Fibroblast of skin of right biceps (primary cell): Measurements from ENCODE around the gene KRT24.

ENCODE experiments used
- DNase-seq: peaks from one replicate; pipeline ENCODE4 v3.0.0-alpha.2; 2013

KRT24 gene

GRCh38 chr17:40687106-40687505 is 16.4 kb downstream of the KRT24 start:
- DNase-seq = no peak

GRCh38 chr17:40686192-40686591 is 17.4 kb downstream of the KRT24 start:
- no peak for DNase-seq

- DNase-seq = no peak
These were observed 22.6 kb downstream of the KRT24 start for GRCh38 chr17:40680998-40681397.

GRCh38 chr17:40679523-40679907 is 24.0 kb downstream of the KRT24 start:
- no peak for DNase-seq

- DNase-seq = no peak
These were observed 24.5 kb downstream of the KRT24 start for GRCh38 chr17:40678902-40679522.

- DNase-seq = no peak
These were observed 27.6 kb downstream of the KRT24 start for GRCh38 chr17:40675905-40676304.

- no peak for DNase-seq
These were observed 30.9 kb downstream of the KRT24 start for GRCh38 chr17:40672654-40673053.

- no peak for DNase-seq
These were observed 32.3 kb downstream of the KRT24 start for GRCh38 chr17:40671282-40671681.

GRCh38 chr17:40666331-40666730 is 37.2 kb downstream of the KRT24 start:
- no peak for DNase-seq

- no peak for DNase-seq
These were observed 38.8 kb downstream of the KRT24 start, which contains the start of gene KRT222 for GRCh38 chr17:40664582-40665333. KRT222 (minus strand) TSS chr17:40665177; CDS start chr17:40665099, 78 bp downstream.

GRCh38 chr17:40663252-40663651 is 40.3 kb downstream of the KRT24 start:
- no peak for DNase-seq

GRCh38 chr17:40659911-40660310 is 43.6 kb downstream of the KRT24 start:
- DNase-seq = no peak

- DNase-seq = no peak
These were observed 45.2 kb downstream of the KRT24 start for GRCh38 chr17:40658396-40658795.

GRCh38 chr17:40651939-40652338 is 51.6 kb downstream of the KRT24 start:
- no peak for DNase-seq

GRCh38 chr17:40648384-40648968 is 55.1 kb downstream of the KRT24 start:
- no peak for DNase-seq
